ENCODE data around the gene ZSWIM6.

DNA sequence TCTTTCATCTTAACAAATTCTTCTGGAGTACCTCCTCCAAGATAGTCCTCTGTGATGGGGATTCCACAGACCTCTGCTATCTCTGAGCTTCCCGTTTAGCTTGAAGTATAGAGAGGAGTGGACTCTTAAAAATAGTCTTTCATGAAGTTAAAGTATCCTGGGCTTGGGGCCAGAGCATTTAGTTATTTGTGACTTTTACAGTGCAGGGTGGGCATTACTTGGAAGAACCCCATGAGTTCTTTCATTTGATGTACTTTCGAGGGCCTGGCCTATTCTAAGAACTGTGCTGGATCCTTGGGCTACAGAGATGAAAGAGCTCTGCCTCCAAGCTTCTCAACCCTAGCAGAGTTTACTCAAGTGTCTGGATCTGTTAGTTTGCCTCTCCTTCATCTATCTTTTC is 131.5 kb downstream of the ZSWIM6 start:
- TF ChIP-seq, protein P1, sequence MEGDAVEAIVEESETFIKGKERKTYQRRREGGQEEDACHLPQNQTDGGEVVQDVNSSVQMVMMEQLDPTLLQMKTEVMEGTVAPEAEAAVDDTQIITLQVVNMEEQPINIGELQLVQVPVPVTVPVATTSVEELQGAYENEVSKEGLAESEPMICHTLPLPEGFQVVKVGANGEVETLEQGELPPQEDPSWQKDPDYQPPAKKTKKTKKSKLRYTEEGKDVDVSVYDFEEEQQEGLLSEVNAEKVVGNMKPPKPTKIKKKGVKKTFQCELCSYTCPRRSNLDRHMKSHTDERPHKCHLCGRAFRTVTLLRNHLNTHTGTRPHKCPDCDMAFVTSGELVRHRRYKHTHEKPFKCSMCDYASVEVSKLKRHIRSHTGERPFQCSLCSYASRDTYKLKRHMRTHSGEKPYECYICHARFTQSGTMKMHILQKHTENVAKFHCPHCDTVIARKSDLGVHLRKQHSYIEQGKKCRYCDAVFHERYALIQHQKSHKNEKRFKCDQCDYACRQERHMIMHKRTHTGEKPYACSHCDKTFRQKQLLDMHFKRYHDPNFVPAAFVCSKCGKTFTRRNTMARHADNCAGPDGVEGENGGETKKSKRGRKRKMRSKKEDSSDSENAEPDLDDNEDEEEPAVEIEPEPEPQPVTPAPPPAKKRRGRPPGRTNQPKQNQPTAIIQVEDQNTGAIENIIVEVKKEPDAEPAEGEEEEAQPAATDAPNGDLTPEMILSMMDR (IDR thresholded peaks at IDR 0.05) = no peak
- TF ChIP-seq POLR2A (IDR thresholded peaks at IDR 0.05) = no peak

Data from Peyer's patch (tissue), 4 donors.